Liver (tissue), 3 donors: ENCODE results near the gene GNG7.

Source experiments
- EGR1 ChIP-seq, 2 donors: IDR thresholded peaks; 2 replicates each; pipeline ENCODE4 v1.6.1; 2016 to 2018; ENCODE audit warnings: antibody characterized with exemption in 2 of 2, low read depth in 2 of 2
- GABPA ChIP-seq, 2 donors: IDR thresholded peaks in 1 of 2; conservative IDR thresholded peaks in 1 of 2; 2 replicates each; pipeline ENCODE4 v1.6.1; 2016; ENCODE audit warnings: antibody characterized with exemption in 2 of 2, mild to moderate bottlenecking in 1 of 2, moderate library complexity in 1 of 2
- HNF4A ChIP-seq, 2 donors: conservative IDR thresholded peaks; 2 replicates each; pipeline ENCODE4 v1.6.1; 2016; ENCODE audit warnings: antibody characterized with exemption in 2 of 2, mild to moderate bottlenecking in 2 of 2
- HNF4G ChIP-seq: IDR thresholded peaks from 2 replicates; pipeline ENCODE4 v1.6.1; 2016; ENCODE audit warnings: antibody characterized with exemption
- RAD21 ChIP-seq, 2 donors: IDR thresholded peaks; 2 replicates each; pipeline ENCODE4 v1.6.1; 2016; ENCODE audit warnings: antibody characterized with exemption in 2 of 2, mild to moderate bottlenecking in 2 of 2
- SP1 ChIP-seq: IDR thresholded peaks from 2 replicates; pipeline ENCODE4 v1.6.1; 2018; ENCODE audit warnings: antibody characterized with exemption, mild to moderate bottlenecking
- TAF1 ChIP-seq: conservative IDR thresholded peaks from 2 replicates; pipeline ENCODE4 v1.6.1; 2016; ENCODE audit warnings: antibody characterized with exemption, mild to moderate bottlenecking
- TF ChIP-seq, protein P1 (sequence below): fragments of 150-350 bp; IDR thresholded peaks from 2 replicates; pipeline ENCODE4 v1.5.1; 2017; ENCODE audit warnings: improper control_type of control experiment, low read depth, low read length; ENCODE audit not compliant: missing input control
- TF ChIP-seq, protein P2 (sequence below): IDR thresholded peaks from 2 replicates; pipeline ENCODE4 v1.6.1; 2016; ENCODE audit warnings: antibody characterized with exemption
- donor health status: healthy.
- donor health status: healthy.

DNA sequence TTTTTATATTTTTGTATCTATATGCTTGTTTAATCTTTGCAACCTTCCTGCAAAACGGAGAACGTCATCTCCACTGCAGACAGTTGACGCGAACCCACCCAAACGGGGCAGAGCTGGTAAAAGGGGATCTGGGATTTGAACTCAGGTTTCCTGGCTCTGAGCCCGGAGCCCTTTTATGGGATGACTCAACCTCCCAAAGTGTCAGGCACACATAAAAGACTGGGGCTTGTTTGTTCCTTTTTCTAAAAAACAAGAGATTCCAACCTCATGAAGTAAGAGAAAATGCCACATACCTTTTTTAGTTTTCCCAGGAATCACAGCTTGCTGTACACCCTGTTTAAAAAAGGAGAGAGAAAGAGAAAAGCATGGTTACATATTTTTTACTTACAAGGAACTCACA is 147.6 kb downstream of the GNG7 start:
- TF ChIP-seq, protein P1, sequence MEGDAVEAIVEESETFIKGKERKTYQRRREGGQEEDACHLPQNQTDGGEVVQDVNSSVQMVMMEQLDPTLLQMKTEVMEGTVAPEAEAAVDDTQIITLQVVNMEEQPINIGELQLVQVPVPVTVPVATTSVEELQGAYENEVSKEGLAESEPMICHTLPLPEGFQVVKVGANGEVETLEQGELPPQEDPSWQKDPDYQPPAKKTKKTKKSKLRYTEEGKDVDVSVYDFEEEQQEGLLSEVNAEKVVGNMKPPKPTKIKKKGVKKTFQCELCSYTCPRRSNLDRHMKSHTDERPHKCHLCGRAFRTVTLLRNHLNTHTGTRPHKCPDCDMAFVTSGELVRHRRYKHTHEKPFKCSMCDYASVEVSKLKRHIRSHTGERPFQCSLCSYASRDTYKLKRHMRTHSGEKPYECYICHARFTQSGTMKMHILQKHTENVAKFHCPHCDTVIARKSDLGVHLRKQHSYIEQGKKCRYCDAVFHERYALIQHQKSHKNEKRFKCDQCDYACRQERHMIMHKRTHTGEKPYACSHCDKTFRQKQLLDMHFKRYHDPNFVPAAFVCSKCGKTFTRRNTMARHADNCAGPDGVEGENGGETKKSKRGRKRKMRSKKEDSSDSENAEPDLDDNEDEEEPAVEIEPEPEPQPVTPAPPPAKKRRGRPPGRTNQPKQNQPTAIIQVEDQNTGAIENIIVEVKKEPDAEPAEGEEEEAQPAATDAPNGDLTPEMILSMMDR: no peak
- TF ChIP-seq SP1 (no peak), TAF1 (no peak), HNF4G (no peak), GABPA (IDR thresholded peaks at IDR 0.05 in 1 of 2, conservative IDR thresholded peaks at IDR 0.05 in 1 of 2) (no peak), RAD21 (IDR thresholded peaks at IDR 0.05) (no peak), EGR1 (IDR thresholded peaks at IDR 0.05; ENCODE audit: low read depth in 2 of 2) (no peak), HNF4A (conservative IDR thresholded peaks at IDR 0.05) (no peak)
- TF ChIP-seq, protein P2, sequence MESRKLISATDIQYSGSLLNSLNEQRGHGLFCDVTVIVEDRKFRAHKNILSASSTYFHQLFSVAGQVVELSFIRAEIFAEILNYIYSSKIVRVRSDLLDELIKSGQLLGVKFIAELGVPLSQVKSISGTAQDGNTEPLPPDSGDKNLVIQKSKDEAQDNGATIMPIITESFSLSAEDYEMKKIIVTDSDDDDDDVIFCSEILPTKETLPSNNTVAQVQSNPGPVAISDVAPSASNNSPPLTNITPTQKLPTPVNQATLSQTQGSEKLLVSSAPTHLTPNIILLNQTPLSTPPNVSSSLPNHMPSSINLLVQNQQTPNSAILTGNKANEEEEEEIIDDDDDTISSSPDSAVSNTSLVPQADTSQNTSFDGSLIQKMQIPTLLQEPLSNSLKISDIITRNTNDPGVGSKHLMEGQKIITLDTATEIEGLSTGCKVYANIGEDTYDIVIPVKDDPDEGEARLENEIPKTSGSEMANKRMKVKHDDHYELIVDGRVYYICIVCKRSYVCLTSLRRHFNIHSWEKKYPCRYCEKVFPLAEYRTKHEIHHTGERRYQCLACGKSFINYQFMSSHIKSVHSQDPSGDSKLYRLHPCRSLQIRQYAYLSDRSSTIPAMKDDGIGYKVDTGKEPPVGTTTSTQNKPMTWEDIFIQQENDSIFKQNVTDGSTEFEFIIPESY: no peak
